DND-41 (cell line): ENCODE data around the gene STX16.

Experiments used
- EZH2 ChIP-seq: IDR thresholded peaks from 3 replicates; pipeline ENCODE4 v1.6.1; 2012; ENCODE audit warnings: borderline replicate concordance, low read depth, mild to moderate bottlenecking, moderate library complexity, low read length, inconsistent platforms; ENCODE audit not compliant: severe bottlenecking
- TF ChIP-seq, protein P1 (sequence below): IDR thresholded peaks from 2 replicates; pipeline ENCODE4 v1.5.1; 2012; ENCODE audit warnings: borderline replicate concordance, low read length, moderate library complexity, mild to moderate bottlenecking; ENCODE audit not compliant: poor library complexity, severe bottlenecking; ENCODE audit errors: extremely low read depth

DNA sequence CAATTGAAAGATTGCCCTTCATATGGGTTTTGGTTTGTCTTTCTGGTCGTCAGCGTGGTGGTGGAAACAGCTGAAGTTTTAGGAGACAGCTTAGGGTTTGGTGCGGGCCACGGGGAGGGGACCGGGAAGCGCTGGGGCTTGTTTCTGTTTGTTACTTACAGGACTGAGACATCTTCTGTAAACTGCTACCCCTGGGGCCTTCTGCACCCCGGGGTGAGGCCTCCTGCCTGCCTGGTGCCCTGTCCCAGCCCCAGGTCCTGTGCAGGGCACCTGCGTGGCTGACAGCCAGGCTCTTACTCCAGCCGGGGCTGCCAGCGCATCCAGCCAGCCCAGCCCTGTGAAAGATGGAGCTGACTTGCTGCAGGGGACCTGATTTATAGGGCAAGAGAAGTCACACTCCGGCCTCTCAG is 64.3 kb downstream of the STX16 start:
- TF ChIP-seq, protein P1, sequence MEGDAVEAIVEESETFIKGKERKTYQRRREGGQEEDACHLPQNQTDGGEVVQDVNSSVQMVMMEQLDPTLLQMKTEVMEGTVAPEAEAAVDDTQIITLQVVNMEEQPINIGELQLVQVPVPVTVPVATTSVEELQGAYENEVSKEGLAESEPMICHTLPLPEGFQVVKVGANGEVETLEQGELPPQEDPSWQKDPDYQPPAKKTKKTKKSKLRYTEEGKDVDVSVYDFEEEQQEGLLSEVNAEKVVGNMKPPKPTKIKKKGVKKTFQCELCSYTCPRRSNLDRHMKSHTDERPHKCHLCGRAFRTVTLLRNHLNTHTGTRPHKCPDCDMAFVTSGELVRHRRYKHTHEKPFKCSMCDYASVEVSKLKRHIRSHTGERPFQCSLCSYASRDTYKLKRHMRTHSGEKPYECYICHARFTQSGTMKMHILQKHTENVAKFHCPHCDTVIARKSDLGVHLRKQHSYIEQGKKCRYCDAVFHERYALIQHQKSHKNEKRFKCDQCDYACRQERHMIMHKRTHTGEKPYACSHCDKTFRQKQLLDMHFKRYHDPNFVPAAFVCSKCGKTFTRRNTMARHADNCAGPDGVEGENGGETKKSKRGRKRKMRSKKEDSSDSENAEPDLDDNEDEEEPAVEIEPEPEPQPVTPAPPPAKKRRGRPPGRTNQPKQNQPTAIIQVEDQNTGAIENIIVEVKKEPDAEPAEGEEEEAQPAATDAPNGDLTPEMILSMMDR: no peak
- TF ChIP-seq EZH2: no peak
